Naive thymus-derived CD8-positive, alpha-beta T cell (primary cell): ENCODE measurements around the gene CLEC2B. TPM values are rescaled to one million over a fixed set of nuclear protein-coding genes. Genes with fewer than 3 reads are reported as not detected.

Source experiments
- ATAC-seq, 2 donors: fragments of 150-1000 bp; cut with Tn5 transposase in 1 of 2; sonication (Bioruptor Pico), chemical (Tn5 transposase) in 1 of 2; 1 replicate in 1 of 2; 2 replicates in 1 of 2; pipeline ENCODE4 v1.10.0; 2021; ENCODE audit warnings: mild to moderate bottlenecking in 2 of 2, moderate library complexity in 2 of 2
- POLR2A ChIA-PET: fragments of 350-600 bp; sonication (Branson Sonifier 250); formaldehyde crosslinking; loops from one replicate; lab custom pipeline; 2021; ENCODE audit warnings: antibody characterized with exemption; lab: Charles Lee
- DNase-seq, 10 donors: peaks; one replicate each; pipeline versions ENCODE4 v3.0.0 to v3.0.0-alpha.2; 2020 to 2022
- H3K27ac Mint-ChIP-seq, 10 donors: one replicate each; pipeline ENCODE4 v1.8.0; 2020 to 2022; ENCODE audit warnings: mild to moderate bottlenecking in 10 of 10, mixed read lengths in 10 of 10, moderate library complexity in 4 of 10, inconsistent platforms in 1 of 10
- H3K27me3 Mint-ChIP-seq, 5 donors: one replicate each; pipeline ENCODE4 v1.8.0; 2021 to 2022; ENCODE audit warnings: mixed read lengths in 5 of 5
- H3K36me3 Mint-ChIP-seq, 3 donors: one replicate each; pipeline ENCODE4 v1.8.0; 2020 to 2022; ENCODE audit warnings: mixed read lengths in 3 of 3, mild to moderate bottlenecking in 2 of 3, inconsistent platforms in 1 of 3
- H3K4me1 Mint-ChIP-seq, 4 donors: one replicate each; pipeline ENCODE4 v1.8.0; 2021 to 2022; ENCODE audit warnings: mixed read lengths in 4 of 4
- H3K4me3 Mint-ChIP-seq, 10 donors: one replicate each; pipeline ENCODE4 v1.8.0; 2020 to 2022; ENCODE audit warnings: mild to moderate bottlenecking in 10 of 10, mixed read lengths in 10 of 10, moderate library complexity in 6 of 10, inconsistent platforms in 1 of 10
- H3K9me3 Mint-ChIP-seq, 9 donors: one replicate each; pipeline ENCODE4 v1.8.0; 2020 to 2022; ENCODE audit warnings: mixed read lengths in 9 of 9, mild to moderate bottlenecking in 3 of 9, inconsistent platforms in 1 of 9, moderate library complexity in 1 of 9
- polyA plus RNA-seq, 3 donors: library from polyadenylated mRNA; unstranded; fragments of 300-500 nt; fragmentation: Illumina TruSeq; gene quantifications; one replicate each; pipeline ENCODE4 v1.2.3, GENCODE V29; 2021
- total RNA-seq, 8 experiments: library from RNA in 2 of 8; stranded (reverse) in 2 of 8; gene quantifications; one replicate each; pipeline ENCODE4 v1.2.3 and lab custom pipeline; 2021 to 2026

The CLEC2B gene
- total and polyA plus RNA-seq, 5 experiments from 2014 or later = 36.8 to 95.6 (median 78.4) TPM

DNA sequence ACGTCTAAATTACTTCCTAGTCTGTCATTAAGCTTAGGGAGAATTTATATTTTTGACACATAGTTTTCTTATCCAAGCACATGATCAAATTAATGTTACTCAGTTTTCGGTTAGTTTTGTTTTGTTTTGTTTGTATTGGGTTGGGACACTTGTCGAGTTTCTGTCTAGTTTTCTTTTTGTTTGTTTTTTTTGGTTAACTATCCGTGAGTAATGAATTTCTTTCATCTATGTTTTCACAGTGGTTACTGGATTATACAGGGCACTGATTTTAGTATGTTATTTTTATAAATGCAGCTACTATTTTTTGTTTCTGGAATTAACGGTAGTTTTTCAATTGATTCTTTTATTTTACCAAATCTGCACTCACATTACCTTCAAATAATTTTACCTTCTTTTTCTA, 39.2 kb downstream of the CLEC2B start:
- Mint-ChIP-seq H3K9me3 (peaks cover 0 to 2% (median 0%) of the 10 kb centered on the region in 9 donors), H3K4me1 (peaks cover 0 to 6% (median 0%) of the 10 kb centered on the region in 4 donors), H3K27me3 (no peaks in the 10 kb centered on the region), H3K36me3 (no peaks in the 10 kb centered on the region), H3K27ac (peak overlapping the region in 1 of 10 donors; percentile 58), H3K4me3 (peak overlapping the region in 2 of 10 donors; percentile 54 to 74)
- DNase-seq (no peak), ATAC-seq (no peak)
- POLR2A ChIA-PET = interaction anchor here (0.9 to 1.6 kb wide), 2 partner anchors 19 to 23 kb away, joined by 3 to 4 read pairs; no protein-coding TSS in a partner anchor

DNA sequence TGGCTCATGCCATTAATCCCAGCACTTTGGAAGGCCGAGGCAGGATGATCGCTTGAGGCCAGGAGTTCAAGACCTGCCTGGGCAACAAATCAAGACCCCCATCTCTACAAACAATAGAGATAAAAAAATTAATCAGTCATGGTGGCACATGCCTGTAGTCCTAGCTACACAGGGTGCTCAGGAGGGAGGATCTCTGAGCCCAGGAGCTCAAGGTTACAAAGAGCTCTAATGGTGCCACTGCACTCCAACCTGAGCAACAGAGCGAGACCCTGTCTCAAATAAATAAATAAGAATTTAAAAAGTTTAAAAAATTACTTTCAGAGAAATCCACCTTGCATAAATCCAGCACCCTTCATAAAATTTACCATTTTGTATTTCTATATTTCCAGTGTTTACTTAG, 39.7 kb downstream of the CLEC2B start:
- DNase-seq (no peak), ATAC-seq (no peak)
- H3K27ac Mint-ChIP-seq = peak overlapping the region in 1 of 10 donors; percentile 58
- peak overlapping the region in 2 of 10 donors; percentile 70 to 77 for H3K4me3 Mint-ChIP-seq
- H3K9me3 Mint-ChIP-seq = peaks cover 0 to 2% (median 0%) of the 10 kb centered on the region in 9 donors
- POLR2A ChIA-PET = interaction anchor here (1.6 kb wide), 1 partner anchor 19 kb away, joined by 4 read pairs; no protein-coding TSS in a partner anchor
- H3K27me3 Mint-ChIP-seq = no peaks in the 10 kb centered on the region
- no peaks in the 10 kb centered on the region for H3K36me3 Mint-ChIP-seq
- peaks cover 0 to 6% (median 0%) of the 10 kb centered on the region in 4 donors for H3K4me1 Mint-ChIP-seq

GRCh38 chr12:9827209-9827888, 41.8 kb downstream of the CLEC2B start, which contains the start of gene KLRF1:
KLRF1 (plus strand) TSS chr12:9827481; CDS start chr12:9827545, 64 bp downstream.
- peaks cover 0 to 6% (median 0%) of the 10 kb centered on the region in 4 donors for H3K4me1 Mint-ChIP-seq
- peak within 1 kb of the TSS in 4 of 10 donors; percentile 19 to 85 (median 58) for H3K4me3 Mint-ChIP-seq
- DNase-seq (peak in 1 of 10 donors; percentile 15), ATAC-seq (no peak)
- H3K36me3 Mint-ChIP-seq = peaks cover 0 to 4% (median 0%) of the 10 kb centered on the region in 3 donors
- H3K9me3 Mint-ChIP-seq = peaks cover 0 to 5% (median 0%) of the 10 kb centered on the region in 9 donors
- POLR2A ChIA-PET = no interaction called here
- H3K27ac Mint-ChIP-seq = peak within 1 kb of the TSS in 4 of 10 donors; percentile 0 to 81 (median 30)
- no peaks in the 10 kb centered on the region for H3K27me3 Mint-ChIP-seq

GRCh38 chr12:9820281-9820930, 48.7 kb downstream of the CLEC2B start:
- peak overlapping the region in 2 of 10 donors; percentile 34 to 70 for H3K4me3 Mint-ChIP-seq
- peaks cover 0 to 13% (median 0%) of the 10 kb centered on the region in 5 donors for H3K27me3 Mint-ChIP-seq
- POLR2A ChIA-PET = no interaction called here

GRCh38 chr12:9813821-9814798, 55.0 kb downstream of the CLEC2B start:
- Mint-ChIP-seq H3K4me3 (peak overlapping the region; percentile 87 to 97 (median 92)), H3K36me3 (no peaks in the 10 kb centered on the region), H3K27me3 (peaks cover 0 to 4% (median 0%) of the 10 kb centered on the region in 5 donors), H3K4me1 (peaks cover 12 to 22% (median 15%) of the 10 kb centered on the region in 4 donors), H3K27ac (peak overlapping the region; percentile 76 to 98 (median 94)), H3K9me3 (no peaks in the 10 kb centered on the region)
- DNase-seq (peak; percentile 86 to 95 (median 94)), ATAC-seq (peak; percentile 96 to 98)
- POLR2A ChIA-PET = interaction anchor here (0.6 to 2.1 kb wide), 13 partner anchors 14 to 542 kb away, joined by 3 to 16 read pairs (median 4); partner anchors contain the start of gene CLEC2B

More at GRCh38 chr12:9820281-9820930, 48.7 kb downstream of the CLEC2B start:
- no peak for DNase-seq
- Mint-ChIP-seq H3K4me1 (peaks cover 4 to 18% (median 8%) of the 10 kb centered on the region in 4 donors), H3K27ac (peak overlapping the region in 2 of 10 donors; percentile 26 to 32), H3K9me3 (peaks cover 0 to 3% (median 0%) of the 10 kb centered on the region in 9 donors), H3K36me3 (peaks cover 0 to 4% (median 0%) of the 10 kb centered on the region in 3 donors)
- no peak for ATAC-seq

DNA sequence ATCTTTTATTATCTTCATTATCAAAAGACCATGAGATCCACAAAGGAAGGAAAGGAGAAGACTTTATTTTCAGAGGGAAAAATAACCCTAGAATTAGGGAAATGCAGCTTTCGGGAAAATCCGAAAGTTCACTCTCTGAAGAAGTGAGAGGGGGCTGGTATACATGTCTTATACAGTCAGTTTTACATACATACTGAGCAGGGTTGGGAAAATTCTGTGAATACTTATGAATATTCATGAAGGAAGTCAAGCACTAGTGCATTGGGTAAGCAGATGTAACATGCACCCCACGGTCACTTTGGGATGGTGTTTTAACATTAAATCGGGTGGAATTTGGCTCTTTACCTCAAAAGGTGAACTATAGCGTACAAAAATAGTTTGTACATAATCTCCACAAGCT, 57.5 kb downstream of the CLEC2B start:
- Mint-ChIP-seq H3K36me3 (no peaks in the 10 kb centered on the region), H3K27ac (peak overlapping the region in 1 of 10 donors; percentile 12), H3K9me3 (no peaks in the 10 kb centered on the region), H3K4me1 (peaks cover 9 to 17% (median 14%) of the 10 kb centered on the region in 4 donors), H3K4me3 (no peak overlapping the region), H3K27me3 (peaks cover 0 to 3% (median 0%) of the 10 kb centered on the region in 5 donors)
- ATAC-seq (no peak), DNase-seq (no peak)
- POLR2A ChIA-PET = interaction anchor here (0.7 to 1.7 kb wide), 2 partner anchors 11 kb away, joined by 3 to 6 read pairs; no protein-coding TSS in a partner anchor

- peaks cover 0 to 3% (median 0%) of the 10 kb centered on the region in 5 donors for H3K27me3 Mint-ChIP-seq
- POLR2A ChIA-PET = no interaction called here
Observed at GRCh38 chr12:9810671-9811070, 58.5 kb downstream of the CLEC2B start.

GRCh38 chr12:9809866-9810265, 59.3 kb downstream of the CLEC2B start:
- Mint-ChIP-seq H3K9me3 (no peaks in the 10 kb centered on the region), H3K27me3 (peaks cover 0 to 3% (median 0%) of the 10 kb centered on the region in 5 donors), H3K4me1 (peaks cover 9 to 17% (median 14%) of the 10 kb centered on the region in 4 donors), H3K4me3 (no peak overlapping the region), H3K27ac (no peak overlapping the region), H3K36me3 (no peaks in the 10 kb centered on the region)
- DNase-seq (no peak), ATAC-seq (no peak)
- POLR2A ChIA-PET = no interaction called here

More at GRCh38 chr12:9810671-9811070, 58.5 kb downstream of the CLEC2B start:
- Mint-ChIP-seq H3K4me3 (no peak overlapping the region), H3K27ac (no peak overlapping the region), H3K9me3 (no peaks in the 10 kb centered on the region), H3K36me3 (no peaks in the 10 kb centered on the region), H3K4me1 (peaks cover 9 to 17% (median 14%) of the 10 kb centered on the region in 4 donors)
- no peak for ATAC-seq
- DNase-seq = no peak

DNA sequence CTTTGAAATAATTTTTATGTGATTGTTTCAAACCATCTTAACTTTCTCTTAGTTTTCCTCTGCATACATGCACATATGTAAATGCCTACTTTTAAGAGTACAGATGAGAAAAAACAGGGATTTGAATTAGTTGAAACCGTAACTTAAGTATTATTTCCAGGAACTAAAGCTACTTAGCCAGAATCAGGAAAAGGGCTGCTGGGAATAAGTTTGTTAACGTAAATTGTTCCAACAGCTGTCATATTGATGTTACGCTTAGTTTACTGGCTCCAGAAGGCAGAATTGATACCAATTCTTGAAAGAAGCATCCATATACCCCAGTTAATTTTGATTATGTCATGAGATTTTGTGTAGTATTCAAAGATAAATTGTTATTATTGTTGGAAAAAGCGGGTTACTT, 59.8 kb downstream of the CLEC2B start:
- Mint-ChIP-seq H3K4me1 (peaks cover 9 to 17% (median 14%) of the 10 kb centered on the region in 4 donors), H3K36me3 (no peaks in the 10 kb centered on the region), H3K4me3 (no peak overlapping the region), H3K9me3 (no peaks in the 10 kb centered on the region), H3K27ac (no peak overlapping the region), H3K27me3 (peaks cover 0 to 3% (median 0%) of the 10 kb centered on the region in 5 donors)
- POLR2A ChIA-PET = interaction anchor here (0.9 kb wide), 1 partner anchor 59 kb away, joined by 3 read pairs; no protein-coding TSS in a partner anchor
- no peak for ATAC-seq
- no peak for DNase-seq

DNA sequence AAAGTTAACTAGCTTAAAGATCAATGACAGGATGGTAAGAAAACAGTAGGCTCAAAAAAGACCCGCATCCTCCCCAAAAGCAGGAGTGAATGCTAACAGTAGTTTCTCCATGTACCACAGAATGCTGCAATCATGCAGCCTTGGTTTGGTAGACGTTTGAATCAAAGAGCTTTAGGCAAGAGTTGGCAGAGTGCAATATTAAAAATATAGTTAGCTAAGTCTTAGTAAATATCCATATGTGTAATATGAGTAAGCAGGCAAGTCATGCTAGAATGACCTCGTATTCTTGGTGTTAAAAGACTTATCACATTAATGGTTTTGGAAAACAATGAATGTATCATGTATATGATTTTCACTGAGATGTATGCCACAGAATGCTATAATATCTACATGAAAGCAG, 60.6 kb downstream of the CLEC2B start:
- Mint-ChIP-seq H3K27ac (no peak overlapping the region), H3K4me3 (no peak overlapping the region), H3K9me3 (no peaks in the 10 kb centered on the region), H3K36me3 (no peaks in the 10 kb centered on the region), H3K27me3 (peaks cover 0 to 3% (median 0%) of the 10 kb centered on the region in 5 donors), H3K4me1 (peaks cover 5 to 8% (median 8%) of the 10 kb centered on the region in 4 donors)
- ATAC-seq (no peak), DNase-seq (no peak)
- POLR2A ChIA-PET = interaction anchor here (0.9 kb wide), 1 partner anchor 58 kb away, joined by 3 read pairs; no protein-coding TSS in a partner anchor

GRCh38 chr12:9806714-9807113, 62.4 kb downstream of the CLEC2B start:
- Mint-ChIP-seq H3K9me3 (no peaks in the 10 kb centered on the region), H3K36me3 (no peaks in the 10 kb centered on the region), H3K27me3 (peaks cover 0 to 3% (median 0%) of the 10 kb centered on the region in 5 donors), H3K4me3 (no peak overlapping the region), H3K4me1 (peaks cover 3 to 7% (median 5%) of the 10 kb centered on the region in 4 donors), H3K27ac (no peak overlapping the region)
- ATAC-seq (no peak), DNase-seq (no peak)
- POLR2A ChIA-PET = no interaction called here
